CD4-positive, alpha-beta T cell treated with Interleukin-4 for 1 hour (primary cell): Measurements from ENCODE around the gene ACTN4.
"Not testable (repeated sequence)": the region's sequence is repeated elsewhere in the genome, so short reads cannot be mapped to it uniquely, and the experiment has no call there.

Experiments used
- DNase-seq, 2 donors: peaks; one replicate each; pipeline ENCODE4 v3.0.0-alpha.2; 2020 to 2022

ACTN4 gene

DNA sequence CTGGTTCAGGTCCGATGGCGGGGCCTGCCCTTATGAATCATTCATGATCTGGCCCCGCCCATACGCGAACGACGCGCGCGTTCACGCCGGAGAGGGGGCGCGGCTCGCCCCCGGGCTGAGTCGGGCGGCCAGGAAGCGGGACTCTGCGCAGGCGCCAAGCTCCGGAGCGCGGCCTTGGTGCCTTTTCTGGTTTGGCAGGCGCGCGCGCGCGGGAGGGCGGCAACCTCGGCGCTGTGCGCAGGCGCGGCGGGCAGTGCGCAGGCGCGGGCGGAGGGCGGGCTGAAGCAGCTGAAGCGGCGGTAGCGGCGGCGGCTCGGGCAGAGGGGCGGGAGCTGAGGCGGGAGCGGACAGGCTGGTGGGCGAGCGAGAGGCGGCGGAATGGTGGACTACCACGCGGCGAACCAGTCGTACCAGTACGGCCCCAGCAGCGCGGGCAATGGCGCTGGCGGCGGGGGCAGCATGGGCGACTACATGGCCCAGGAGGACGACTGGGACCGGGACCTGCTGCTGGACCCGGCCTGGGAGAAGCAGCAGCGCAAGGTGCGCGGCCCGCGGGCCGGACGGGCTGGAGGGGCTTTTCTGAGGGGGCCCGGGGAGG, at the start of gene ACTN4:
ACTN4 (plus strand) TSS at position 282 of the 598 bp plus-strand sequence; CDS start at position 379, 97 bp downstream.
- DNase-seq = peak; percentile 99 to 100

- no peak for DNase-seq
Measured at GRCh38 chr19:38599722-38600121, 47.7 kb upstream of the ACTN4 start.

DNA sequence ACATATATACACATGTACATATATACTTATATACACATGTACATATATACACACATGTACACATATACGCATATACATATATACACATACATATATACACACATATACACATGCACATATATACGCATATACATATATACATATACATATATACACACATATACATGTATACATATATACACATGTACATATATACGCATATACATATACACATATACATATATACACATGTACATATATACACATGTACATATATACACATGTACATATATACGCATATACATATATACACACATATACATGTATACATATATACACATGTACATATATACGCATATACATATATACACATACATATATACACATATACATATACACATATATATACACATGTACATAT, 44.6 kb upstream of the ACTN4 start:
- DNase-seq = not testable (repeated sequence)

- no peak for DNase-seq
Measured at GRCh38 chr19:38606131-38606530, 41.3 kb upstream of the ACTN4 start.

- no peak for DNase-seq
Measured at GRCh38 chr19:38614289-38614688, 33.2 kb upstream of the ACTN4 start.

GRCh38 chr19:38615007-38615581, 32.4 kb upstream of the ACTN4 start:
- DNase-seq = no peak

GRCh38 chr19:38616265-38616664, 31.2 kb upstream of the ACTN4 start:
- DNase-seq = peak in 1 of 2 donors; percentile 9

GRCh38 chr19:38617283-38617763, 30.1 kb upstream of the ACTN4 start:
- DNase-seq = peak; percentile 9 to 20

DNA sequence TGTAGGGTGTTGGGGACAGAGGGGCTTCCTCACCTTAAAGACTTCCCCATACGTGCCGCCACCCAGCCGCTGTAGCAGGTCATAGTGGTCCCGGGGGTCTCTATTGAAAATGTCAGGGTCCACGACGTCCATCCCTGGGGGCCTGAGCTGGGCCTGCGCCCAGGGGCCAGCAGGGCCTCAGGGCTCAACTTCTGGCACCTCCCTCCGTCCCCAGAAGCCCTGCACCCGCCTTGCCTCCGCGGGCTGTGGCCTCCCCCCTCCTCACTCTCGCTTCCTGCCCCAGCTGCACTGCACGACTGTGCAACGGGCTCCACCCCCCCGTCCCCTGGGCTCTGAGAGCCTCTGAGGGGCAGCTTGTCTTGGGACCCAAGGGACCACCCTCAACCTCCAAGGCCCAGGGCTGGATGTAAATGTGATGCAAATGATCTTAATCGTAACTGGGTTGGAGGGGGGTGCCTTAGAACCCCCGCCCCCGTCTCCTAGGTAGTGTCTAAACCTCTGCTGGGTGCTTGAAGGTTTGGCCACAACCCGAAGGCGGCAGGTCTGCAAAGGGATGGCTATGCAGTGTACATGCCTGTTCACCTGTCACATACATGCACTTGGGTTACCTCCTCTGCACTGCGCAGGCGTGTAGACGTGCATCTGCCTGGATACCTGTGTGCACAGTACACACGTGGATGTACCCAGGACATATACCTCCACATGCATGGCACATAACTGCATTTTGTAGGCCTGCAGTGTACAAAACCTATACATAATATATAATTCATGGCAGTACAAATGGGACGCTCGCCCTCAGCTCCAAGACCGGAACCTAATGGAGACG, 29.5 kb upstream of the ACTN4 start, which contains the start of gene MAP4K1:
MAP4K1 (minus strand) TSS at position 190 of the 826 bp plus-strand sequence; CDS start at position 132, 58 bp downstream.
- DNase-seq = peak; percentile 67 to 83

DNA sequence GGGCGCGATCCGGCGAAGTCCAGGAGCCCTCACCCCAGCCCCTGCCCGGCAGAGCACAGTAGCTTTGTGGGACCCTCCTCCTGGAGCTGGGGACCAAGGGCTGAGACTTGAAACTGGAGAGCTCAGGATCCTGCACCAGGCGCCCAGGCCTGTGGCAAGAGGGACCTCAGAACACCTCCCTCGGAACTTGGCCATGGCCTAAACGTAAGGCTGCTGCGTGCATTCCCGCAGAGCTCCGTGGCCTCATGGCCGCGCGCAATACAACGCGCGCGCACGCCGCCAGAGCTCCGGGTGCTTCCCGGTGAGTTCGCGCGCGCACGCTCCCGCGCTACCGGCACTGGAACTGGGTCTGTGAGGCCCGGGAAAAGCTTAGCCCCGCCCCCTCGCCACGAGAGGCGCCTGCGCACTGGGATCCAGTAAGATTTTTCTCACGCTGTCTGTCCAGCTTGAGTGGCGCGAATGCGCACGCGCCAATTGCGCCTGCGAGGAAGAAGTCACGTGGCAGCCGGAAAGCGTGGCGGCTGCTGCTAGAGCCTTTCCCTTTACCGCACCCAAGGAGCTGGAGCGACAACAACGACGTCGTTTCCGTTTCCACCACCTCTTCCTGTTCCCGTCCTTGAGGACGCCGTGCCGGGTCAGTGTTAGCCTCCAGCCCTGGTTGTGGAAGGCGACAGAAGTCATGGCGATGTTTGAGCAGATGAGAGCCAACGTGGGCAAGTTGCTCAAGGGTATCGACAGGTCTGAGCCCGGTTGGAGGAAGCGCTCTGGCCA, 28.7 kb upstream of the ACTN4 start, which contains the start of gene EIF3K:
EIF3K (plus strand) TSS at position 599 of the 771 bp plus-strand sequence; CDS start at position 680, 81 bp downstream.
- DNase-seq = peak; percentile 97 to 98

DNA sequence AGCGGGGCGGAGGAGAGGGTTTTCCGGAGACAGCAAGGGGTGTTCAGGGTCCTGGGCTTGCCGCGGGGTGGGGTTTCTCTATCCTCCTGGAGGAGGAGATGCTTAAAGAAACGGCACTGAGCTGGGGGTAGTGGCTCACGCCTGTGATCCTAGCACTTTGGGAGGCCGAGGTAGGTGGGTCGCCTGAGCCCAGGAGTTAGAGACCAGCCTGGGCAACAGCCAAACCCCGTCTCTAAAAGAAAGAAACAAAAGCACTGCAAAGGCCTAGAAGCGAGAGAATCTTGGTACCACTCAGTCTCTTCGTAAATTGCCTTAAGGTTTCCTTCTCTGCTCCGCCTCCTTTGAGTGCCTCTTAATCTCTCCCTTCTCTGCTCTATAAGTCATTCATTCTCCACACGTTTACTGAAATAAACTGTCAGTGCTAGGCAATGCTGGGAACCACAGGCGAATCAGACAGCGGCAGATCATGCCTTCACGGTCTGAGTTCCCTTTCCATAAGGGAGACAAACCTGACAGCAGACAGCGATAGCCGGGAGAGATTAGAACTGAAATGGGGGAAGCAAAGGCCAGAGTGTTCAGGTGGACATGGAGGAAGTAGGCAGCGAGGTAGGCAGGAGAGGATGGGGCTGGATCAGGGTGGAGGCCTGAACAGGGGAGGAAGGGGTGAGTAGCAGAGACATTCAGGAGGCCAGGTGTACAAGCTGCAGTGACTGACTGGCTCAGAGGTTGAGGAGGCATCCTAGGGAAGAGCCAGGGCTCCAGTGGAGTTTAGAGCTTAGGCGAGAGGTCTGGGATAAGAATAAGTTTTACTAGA, 27.9 kb upstream of the ACTN4 start:
- DNase-seq = no peak

- DNase-seq = no peak
Measured at GRCh38 chr19:38624822-38625221, 22.6 kb upstream of the ACTN4 start.

DNA sequence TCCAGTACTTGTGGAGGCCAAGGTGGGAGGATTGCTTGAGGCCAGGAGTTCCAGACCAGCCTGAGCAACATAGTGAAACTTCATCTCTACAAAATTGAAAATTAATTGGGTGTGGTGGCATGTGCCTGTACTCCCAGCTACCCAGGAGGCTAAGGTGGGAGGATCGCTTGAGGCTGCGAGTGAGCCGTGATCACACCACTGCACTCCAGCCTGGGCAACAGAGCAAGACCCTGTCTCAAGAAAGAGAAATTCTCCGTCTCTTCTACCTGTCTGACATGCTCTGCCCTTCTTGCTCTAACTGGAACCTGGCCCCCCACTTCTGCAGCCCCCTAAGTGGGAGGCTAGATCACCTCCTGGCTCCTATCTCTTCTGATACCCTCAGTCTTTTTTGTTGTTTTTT, 21.0 kb upstream of the ACTN4 start:
- no peak for DNase-seq

DNA sequence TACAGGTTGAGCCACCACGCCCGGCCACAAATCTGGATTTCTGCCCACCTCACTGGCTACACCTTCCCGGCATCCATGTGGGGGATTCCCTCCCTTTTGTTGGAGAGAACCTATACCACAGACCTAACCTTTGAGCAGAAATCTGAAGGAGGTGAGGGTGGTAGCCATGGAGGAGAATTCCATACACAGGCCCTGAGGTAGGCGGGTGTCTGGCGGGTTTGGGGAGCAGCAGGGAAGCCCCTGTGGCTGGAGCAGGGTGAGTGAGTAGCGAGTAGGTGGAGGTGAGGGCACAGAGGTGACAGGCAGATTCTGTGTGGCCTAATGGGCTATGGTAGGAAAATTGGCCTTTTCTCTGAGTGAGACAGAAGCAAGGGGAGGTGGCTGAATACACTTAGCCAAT, 17.9 kb upstream of the ACTN4 start:
- DNase-seq = no peak

- DNase-seq = not testable (repeated sequence)
Measured at GRCh38 chr19:38631301-38631700, 16.1 kb upstream of the ACTN4 start.

GRCh38 chr19:38631811-38632475, 15.5 kb upstream of the ACTN4 start:
- DNase-seq = not testable (repeated sequence)

DNA sequence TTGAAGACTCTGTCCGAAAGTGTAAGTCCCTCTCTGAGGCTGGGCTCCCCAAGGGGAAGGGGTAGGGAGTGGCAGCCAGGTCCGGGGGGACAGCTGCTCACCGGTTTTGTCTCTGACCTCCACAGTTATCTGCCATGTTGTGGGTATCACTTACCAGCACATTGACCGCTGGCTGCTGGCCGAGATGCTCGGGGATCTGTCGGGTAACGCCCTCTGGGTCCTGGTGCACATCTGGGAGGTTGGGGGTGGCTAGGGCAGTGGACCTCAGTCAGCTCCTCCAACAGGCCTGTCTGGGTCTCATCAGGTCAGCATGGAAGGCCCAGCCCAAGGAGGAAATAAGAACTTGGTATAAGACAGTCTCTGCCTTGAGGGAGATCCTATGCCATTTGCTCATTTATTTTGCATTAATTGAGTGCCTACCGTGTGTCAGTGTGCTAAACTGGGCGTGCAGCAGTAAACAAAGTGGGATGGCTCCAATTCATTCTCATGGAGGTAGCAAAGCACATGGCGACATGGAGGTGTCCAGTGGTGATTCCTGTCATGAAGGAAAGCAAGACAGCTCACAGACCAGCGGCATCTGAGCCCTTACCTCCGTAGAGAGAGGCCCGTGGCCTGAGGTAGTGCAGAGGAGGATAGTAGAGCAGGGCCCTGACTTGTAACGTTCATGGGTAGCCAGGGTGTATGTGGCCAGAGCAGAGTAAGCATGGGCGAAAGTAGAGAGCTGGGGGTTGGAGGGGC, 14.8 kb upstream of the ACTN4 start:
- DNase-seq = no peak

DNA sequence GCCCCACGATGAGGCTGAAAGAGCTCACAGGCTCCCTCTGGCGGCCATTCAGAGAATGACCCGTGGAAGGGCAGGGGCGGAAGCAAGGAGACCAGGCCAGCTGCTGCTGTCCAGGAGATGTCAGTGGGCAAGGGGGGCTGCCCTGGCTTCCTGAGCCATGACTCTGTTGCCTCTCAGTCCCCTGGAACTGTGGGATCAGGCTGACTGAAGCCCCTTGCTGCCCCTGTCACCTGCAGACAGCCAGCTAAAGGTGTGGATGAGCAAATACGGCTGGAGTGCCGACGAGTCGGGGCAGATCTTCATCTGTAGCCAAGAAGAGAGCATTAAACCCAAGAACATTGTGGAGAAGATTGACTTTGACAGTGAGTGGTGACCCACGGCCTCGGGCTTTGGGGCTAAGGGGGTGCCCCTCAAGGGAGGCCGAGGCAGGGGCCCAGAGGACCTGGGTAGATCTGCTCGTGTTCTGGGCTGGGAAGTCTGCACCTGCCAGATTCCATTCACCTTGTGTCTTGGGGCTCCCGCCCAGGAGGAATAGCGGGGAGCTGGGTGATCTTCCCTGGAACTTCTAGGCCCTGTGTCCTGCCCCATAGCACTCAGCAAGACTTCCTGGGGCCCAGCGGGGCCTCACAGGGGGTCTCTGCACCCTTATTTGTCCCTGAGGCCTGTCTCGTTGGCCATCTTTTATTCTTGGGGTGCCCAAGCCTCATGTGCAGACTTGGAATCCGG, 12.5 kb upstream of the ACTN4 start:
- DNase-seq = peak; percentile 74 to 79

GRCh38 chr19:38635483-38636399, 11.7 kb upstream of the ACTN4 start:
- no peak for DNase-seq
